ENCODE measurements around the gene LBX2.

- TF ChIP-seq CTCF (IDR thresholded peaks at IDR 0.05) (no peak), POLR2A (IDR thresholded peaks at IDR 0.05) (no peak)
These were observed 1.5 kb downstream of the LBX2 start for GRCh38 chr2:74497777-74498499.

Measured in thyroid gland (tissue), 4 donors.